ENCODE results near the gene TSPAN18. TPM values are rescaled to one million over a fixed set of nuclear protein-coding genes. Genes with fewer than 3 reads are reported as not detected.

The TSPAN18 gene
- polyA plus RNA-seq, 1 of the 3 experiments (the other 2 are of a cell fraction), result 0.72 TPM

- Histone ChIP-seq H3K79me2 (ENCODE audit: insufficient read depth) (no peaks in the 10 kb centered on the region), H3K4me2 (no peak overlapping the region), H3F3A (replicated peaks; ENCODE audit: insufficient read depth) (no peaks in the 10 kb centered on the region), H4K20me1 (ENCODE audit: insufficient read depth) (no peaks in the 10 kb centered on the region), H3K36me3 (replicated peaks in 1 of 2; ENCODE audit: control insufficient read depth in 1 of 2, insufficient read depth in 2 of 2, low read length in 1 of 2) (no peaks in the 10 kb centered on the region), H3K4me1 (ENCODE audit: control insufficient read depth in 1 of 2, insufficient read depth in 2 of 2, low read depth in 1 of 2, low read length in 1 of 2) (peaks cover 0 to 26% of the 10 kb centered on the region in 2 experiments; a peak in 2 of 4 replicates), H3K27ac (ENCODE audit: low read depth in 2 of 2, low read length in 1 of 2) (no peak overlapping the region), H3K9ac (no peak overlapping the region), H3K9me3 (no peaks in the 10 kb centered on the region), H3K9me2 (no peaks in the 10 kb centered on the region), H2AFZ (ENCODE audit: low read depth) (no peak overlapping the region), H3K27me3 (ENCODE audit: insufficient read depth) (peaks cover 26% of the 10 kb centered on the region), H3K4me3 (ENCODE audit: low read depth in 2 of 2, low read length in 1 of 2) (no peak overlapping the region)
- TF ChIP-seq RXRA (IDR thresholded peaks at IDR 0.05; ENCODE audit: borderline replicate concordance, low read depth) (no peak), IRF3 (IDR thresholded peaks at IDR 0.05; ENCODE audit: low read depth, low read length) (no peak), ZBTB33 (IDR thresholded peaks at IDR 0.05; ENCODE audit: borderline replicate concordance, low read depth) (no peak), USF1 (IDR thresholded peaks at IDR 0.05; ENCODE audit: borderline replicate concordance, low read depth) (no peak), USF2 (IDR thresholded peaks at IDR 0.05; ENCODE audit: borderline replicate concordance, low read depth, low read length) (no peak), JUND (IDR thresholded peaks at IDR 0.05) (no peak), TAF1 (IDR thresholded peaks at IDR 0.05; ENCODE audit: borderline replicate concordance, low read depth, low read length) (no peak), EP300 (IDR thresholded peaks at IDR 0.05; ENCODE audit: borderline replicate concordance in 1 of 2, low read depth in 1 of 2, low read length in 1 of 2) (no peak), YY1 (IDR thresholded peaks at IDR 0.05; ENCODE audit: low read depth) (no peak)
- no peak for DNase-seq
- CTCF ChIA-PET, result interaction anchor here (1.3 to 1.8 kb wide), 2 partner anchors 30 to 674 kb away, joined by 3 to 5 read pairs; no protein-coding TSS in a partner anchor
- POLR2A ChIA-PET, result interaction anchor here (1.1 kb wide), 1 partner anchor 13 kb away, joined by 3 read pairs; no protein-coding TSS in a partner anchor
Observed at GRCh38 chr11:44802347-44802746, 75.6 kb downstream of the TSPAN18 start.

- DNase-seq, result no peak
- ChIA-PET POLR2A (no interaction called here), CTCF (interaction anchor here (1.1 to 1.5 kb wide), 2 partner anchors 17 to 22 kb away, joined by 4 read pairs; no protein-coding TSS in a partner anchor)
- Histone ChIP-seq H3K36me3 (replicated peaks in 1 of 2; ENCODE audit: control insufficient read depth in 1 of 2, insufficient read depth in 2 of 2, low read length in 1 of 2) (no peaks in the 10 kb centered on the region), H3K4me3 (ENCODE audit: low read depth in 2 of 2, low read length in 1 of 2) (no peak overlapping the region), H3K9me2 (no peaks in the 10 kb centered on the region), H3K27me3 (ENCODE audit: insufficient read depth) (peaks cover 26% of the 10 kb centered on the region), H3K4me1 (ENCODE audit: control insufficient read depth in 1 of 2, insufficient read depth in 2 of 2, low read depth in 1 of 2, low read length in 1 of 2) (peaks cover 0 to 26% of the 10 kb centered on the region in 2 experiments; a peak in 2 of 4 replicates), H3K4me2 (no peak overlapping the region), H3K9me3 (no peaks in the 10 kb centered on the region), H3K9ac (no peak overlapping the region), H3F3A (replicated peaks; ENCODE audit: insufficient read depth) (no peaks in the 10 kb centered on the region), H3K79me2 (ENCODE audit: insufficient read depth) (no peaks in the 10 kb centered on the region), H3K27ac (ENCODE audit: low read depth in 2 of 2, low read length in 1 of 2) (no peak overlapping the region), H2AFZ (ENCODE audit: low read depth) (no peak overlapping the region), H4K20me1 (ENCODE audit: insufficient read depth) (no peaks in the 10 kb centered on the region)
- WGBS (ENCODE audit: low lambda C conversion rate), result 22% methylated on average over 3 of the region's 3 CpGs
- TF ChIP-seq MXI1 (IDR thresholded peaks at IDR 0.05; ENCODE audit: low read depth, low read length) (no peak), EZH2phosphoT487 (IDR thresholded peaks at IDR 0.05; ENCODE audit: borderline replicate concordance, low read depth) (no peak), CTCF (IDR thresholded peaks at IDR 0.05) (no peak), TAF1 (IDR thresholded peaks at IDR 0.05; ENCODE audit: borderline replicate concordance, low read depth, low read length) (no peak), EP300 (IDR thresholded peaks at IDR 0.05; ENCODE audit: borderline replicate concordance in 1 of 2, low read depth in 1 of 2, low read length in 1 of 2) (no peak), USF1 (IDR thresholded peaks at IDR 0.05; ENCODE audit: borderline replicate concordance, low read depth) (no peak), RCOR1 (IDR thresholded peaks at IDR 0.05; ENCODE audit: low read length) (no peak), JUND (IDR thresholded peaks at IDR 0.05) (no peak), RXRA (IDR thresholded peaks at IDR 0.05; ENCODE audit: borderline replicate concordance, low read depth) (no peak)
Observed at GRCh38 chr11:44803009-44803408, 76.2 kb downstream of the TSPAN18 start.
